ENCODE data around the gene NANOG. TPM values are rescaled to one million over a fixed set of nuclear protein-coding genes. Genes with fewer than 3 reads are reported as not detected.

Gene NANOG
- total and polyA plus RNA-seq, 2 of the 8 experiments (the other 6 are each of a cell fraction or from before 2014, with no cell fraction given): 53.7 to 231 TPM

DNA sequence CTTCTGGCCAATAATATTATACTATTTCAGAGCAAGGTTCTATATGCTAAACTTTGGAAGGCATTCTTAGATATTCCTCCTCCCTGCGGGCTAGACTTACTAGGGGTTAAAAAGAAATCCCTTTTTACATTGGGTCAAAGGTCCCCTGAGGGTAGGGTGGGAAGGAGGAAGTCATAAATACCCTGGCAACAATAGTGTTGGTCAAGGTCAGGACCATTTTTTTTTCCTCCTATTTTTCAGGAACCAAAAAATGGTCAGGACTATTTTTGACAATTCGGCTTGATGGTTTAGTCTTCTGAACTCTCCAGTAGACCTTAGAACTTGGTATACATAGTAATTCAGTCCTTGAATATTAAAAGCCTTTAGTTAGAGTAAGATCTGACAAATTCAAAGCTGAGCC, 4.5 kb upstream of the NANOG start:
- Histone ChIP-seq H3K23ac (ENCODE audit: insufficient read length) (no peak overlapping the region), H3K4me3 (ENCODE audit: extremely low read depth in 1 of 4, insufficient read depth in 2 of 4, low read depth in 3 of 4, low read length in 4 of 4) (no peak overlapping the region), H3K4me1 (replicated peaks in 1 of 4; ENCODE audit: control insufficient read depth in 3 of 4, insufficient read depth in 4 of 4, low read length in 3 of 4) (peaks cover 8 to 18% (median 14%) of the 10 kb centered on the region in 4 experiments), H3K9ac (replicated peaks in 1 of 4; ENCODE audit: extremely low read depth in 1 of 4, low read depth in 3 of 4, low read length in 3 of 4) (no peak overlapping the region), H3K18ac (ENCODE audit: extremely low read depth, low read length) (no peak overlapping the region), H2AK5ac (ENCODE audit: low read depth, low read length) (no peak overlapping the region), H2BK20ac (ENCODE audit: low read length) (no peak overlapping the region), H3K79me2 (ENCODE audit: control insufficient read depth in 1 of 2, insufficient read depth in 2 of 2, low read length in 2 of 2) (peaks cover 1 to 8% of the 10 kb centered on the region in 2 experiments; a peak in 3 of 4 replicates), H3K27ac (ENCODE audit: low read depth, low read length) (no peak overlapping the region), H3K4ac (replicated peaks; ENCODE audit: insufficient read length, low read depth, low read length) (no peak overlapping the region), H3K79me1 (ENCODE audit: low read depth, low read length) (no peaks in the 10 kb centered on the region), H3K56ac (replicated peaks; ENCODE audit: insufficient read length, low read depth, low read length) (no peak overlapping the region), H4K20me1 (replicated peaks in 1 of 2; ENCODE audit: control insufficient read depth in 1 of 2, insufficient read depth in 2 of 2, low read length in 2 of 2) (no peaks in the 10 kb centered on the region), H2BK12ac (ENCODE audit: low read depth, low read length) (0 out of 2 replicates have a peak overlapping the region, but pooled peaks have one; percentile 50), H3K23me2 (ENCODE audit: low read depth, low read length) (no peaks in the 10 kb centered on the region), H2AFZ (ENCODE audit: low read length) (no peak overlapping the region), H3K36me3 (ENCODE audit: control insufficient read depth in 2 of 4, insufficient read depth in 4 of 4, low read length in 3 of 4) (no peaks in the 10 kb centered on the region), H2BK5ac (ENCODE audit: low read depth, low read length) (no peak overlapping the region), H3K4me2 (ENCODE audit: insufficient read depth in 1 of 2, low read depth in 2 of 2, low read length in 2 of 2) (no peak overlapping the region), H3K14ac (ENCODE audit: insufficient read length) (no peak overlapping the region), H4K91ac (replicated peaks; ENCODE audit: insufficient read length, low read length) (no peak overlapping the region), H4K8ac (ENCODE audit: extremely low read depth, insufficient read depth, low read length) (no peak overlapping the region), H2BK120ac (replicated peaks; ENCODE audit: low read depth, low read length) (no peak overlapping the region), H3K9me3 (ENCODE audit: insufficient read depth in 2 of 2, low read depth in 1 of 2, low read length in 1 of 2) (no peaks in the 10 kb centered on the region), H3K27me3 (replicated peaks in 1 of 4; ENCODE audit: control insufficient read depth in 3 of 4, extremely low read depth in 1 of 4, insufficient read depth in 3 of 4, low read length in 3 of 4) (no peaks in the 10 kb centered on the region), H2BK15ac (ENCODE audit: low read length) (no peak overlapping the region), H4K5ac (ENCODE audit: insufficient read length, low read depth, low read length) (no peak overlapping the region)
- FAIRE-seq (no peak), DNase-seq (ENCODE audit: low read depth in 1 of 2, low spot score in 2 of 2) (no peak)
- ChIA-PET CTCF (ENCODE audit: partially characterized antibody) (interaction anchor here (1.1 to 1.2 kb wide), 2 partner anchors 22 to 108 kb away, joined by 3 read pairs; no protein-coding TSS in a partner anchor), POLR2A (ENCODE audit: partially characterized antibody) (interaction anchor here (1.1 to 1.2 kb wide), 2 partner anchors 14 to 121 kb away, joined by 3 to 4 read pairs; no protein-coding TSS in a partner anchor)
- TF ChIP-seq RXRA (IDR thresholded peaks at IDR 0.05; ENCODE audit: insufficient read depth, low read depth, low read length) (no peak), TAF7 (optimal IDR thresholded peaks at IDR 0.05; ENCODE audit: borderline replicate concordance, low read depth, low read length) (no peak), EP300 (IDR thresholded peaks at IDR 0.05; ENCODE audit: borderline replicate concordance in 1 of 2, low read depth in 2 of 2, low read length in 2 of 2) (no peak), GABPA (IDR thresholded peaks at IDR 0.05; ENCODE audit: borderline replicate concordance, insufficient read depth, low read length) (no peak), TCF12 (IDR thresholded peaks at IDR 0.05; ENCODE audit: low read depth, low read length) (no peak), PHF8 (conservative IDR thresholded peaks at IDR 0.05; ENCODE audit: low read depth, low read length) (no peak), KDM1A (IDR thresholded peaks at IDR 0.05; ENCODE audit: borderline replicate concordance, low read length) (no peak), EZH2 (IDR thresholded peaks at IDR 0.05; ENCODE audit: low read depth, low read length, severe bottlenecking) (no peak), CREB1 (IDR thresholded peaks at IDR 0.05) (no peak), POLR2A (IDR thresholded peaks at IDR 0.05; ENCODE audit: control extremely low read depth in 1 of 2, low read depth in 2 of 2, low read length in 2 of 2) (no peak), GTF2F1 (IDR thresholded peaks at IDR 0.05; ENCODE audit: borderline replicate concordance, low read depth, low read length) (no peak)
- TF ChIP-seq, protein P1, sequence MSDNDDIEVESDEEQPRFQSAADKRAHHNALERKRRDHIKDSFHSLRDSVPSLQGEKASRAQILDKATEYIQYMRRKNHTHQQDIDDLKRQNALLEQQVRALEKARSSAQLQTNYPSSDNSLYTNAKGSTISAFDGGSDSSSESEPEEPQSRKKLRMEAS (IDR thresholded peaks at IDR 0.05): no peak
- 85% methylated on average over 2 of the region's 2 CpGs; no CpG with 5 or more reads in 1 of the 2 experiments for WGBS, 2 experiments (ENCODE audit: extremely low coverage in 1 of 2, insufficient coverage in 1 of 2, insufficient read length in 1 of 2, insufficient replicate concordance in 2 of 2, low coverage in 1 of 2, low lambda C conversion rate in 2 of 2, missing lambda C conversion rate in 1 of 2)

Data from H1 (cell line).